ENCODE results near the gene RASSF3. TPM values are rescaled to one million over a fixed set of nuclear protein-coding genes. Genes with fewer than 3 reads are reported as not detected.
"Not testable (repeated sequence)": the region's sequence is repeated elsewhere in the genome, so short reads cannot be mapped to it uniquely, and the experiment has no call there.

Gene RASSF3, protein sequence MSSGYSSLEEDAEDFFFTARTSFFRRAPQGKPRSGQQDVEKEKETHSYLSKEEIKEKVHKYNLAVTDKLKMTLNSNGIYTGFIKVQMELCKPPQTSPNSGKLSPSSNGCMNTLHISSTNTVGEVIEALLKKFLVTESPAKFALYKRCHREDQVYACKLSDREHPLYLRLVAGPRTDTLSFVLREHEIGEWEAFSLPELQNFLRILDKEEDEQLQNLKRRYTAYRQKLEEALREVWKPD
- 11.2 TPM for total RNA-seq

DNA sequence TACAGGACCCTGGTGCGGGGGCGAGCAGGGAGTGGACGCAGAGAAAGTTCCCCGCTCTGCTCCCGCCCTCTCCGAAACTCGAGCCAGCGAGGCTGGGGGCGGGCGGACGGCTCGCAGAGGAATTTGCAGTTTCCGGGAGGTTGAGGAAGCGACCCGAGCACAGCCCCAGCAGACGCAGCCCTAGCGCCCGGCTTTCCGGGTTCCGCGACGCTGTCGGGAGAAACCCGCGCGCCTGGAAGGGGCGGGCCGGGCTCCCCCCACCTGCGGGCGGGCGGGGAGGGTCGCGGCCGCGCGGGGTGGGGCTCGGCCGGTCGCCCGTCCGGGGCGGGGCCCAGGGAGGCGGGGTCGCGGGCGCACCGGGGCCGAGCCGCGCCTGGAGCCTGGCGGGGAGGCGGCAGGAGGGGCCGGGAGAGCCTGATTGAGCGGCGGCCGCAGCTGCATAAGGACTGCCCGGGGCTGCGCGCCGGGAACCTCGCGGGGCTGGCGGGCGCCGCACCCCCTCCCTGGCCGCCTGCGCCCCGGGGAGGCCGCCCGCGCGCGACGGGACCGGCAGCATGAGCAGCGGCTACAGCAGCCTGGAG, at the start of gene RASSF3:
TSS of gene RASSF3 (plus strand) at position 417 of the 581 bp plus-strand sequence. CDS start at position 555, 138 bp downstream.
- DNase-seq (ENCODE audit: low spot score) (peak; percentile 77), ATAC-seq (peak; percentile 87)

GRCh38 chr12:64561302-64562136, 48.8 kb upstream of the RASSF3 start:
- DNase-seq (ENCODE audit: low spot score) (no peak), ATAC-seq (no peak)

DNA sequence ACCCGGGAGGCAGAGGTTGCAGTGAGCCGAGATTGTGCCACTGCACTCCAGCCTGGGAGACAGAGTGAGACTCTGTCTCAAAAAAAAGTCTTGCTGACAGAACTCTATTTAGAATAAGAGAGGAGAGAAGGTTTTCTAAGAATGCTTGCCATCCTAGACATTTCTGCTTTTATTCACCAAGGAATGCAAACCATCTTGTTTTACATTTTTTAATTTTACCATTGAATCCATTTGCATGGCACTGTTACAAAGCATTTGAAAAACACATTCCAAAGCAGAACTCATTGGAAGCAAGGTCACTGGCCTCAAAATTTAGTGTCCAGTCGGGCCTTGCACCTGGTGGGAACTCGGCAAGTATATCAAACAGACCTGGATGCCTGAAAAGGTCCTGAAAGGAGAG, 44.2 kb upstream of the RASSF3 start:
- DNase-seq (ENCODE audit: low spot score) (no peak), ATAC-seq (no peak)

DNA sequence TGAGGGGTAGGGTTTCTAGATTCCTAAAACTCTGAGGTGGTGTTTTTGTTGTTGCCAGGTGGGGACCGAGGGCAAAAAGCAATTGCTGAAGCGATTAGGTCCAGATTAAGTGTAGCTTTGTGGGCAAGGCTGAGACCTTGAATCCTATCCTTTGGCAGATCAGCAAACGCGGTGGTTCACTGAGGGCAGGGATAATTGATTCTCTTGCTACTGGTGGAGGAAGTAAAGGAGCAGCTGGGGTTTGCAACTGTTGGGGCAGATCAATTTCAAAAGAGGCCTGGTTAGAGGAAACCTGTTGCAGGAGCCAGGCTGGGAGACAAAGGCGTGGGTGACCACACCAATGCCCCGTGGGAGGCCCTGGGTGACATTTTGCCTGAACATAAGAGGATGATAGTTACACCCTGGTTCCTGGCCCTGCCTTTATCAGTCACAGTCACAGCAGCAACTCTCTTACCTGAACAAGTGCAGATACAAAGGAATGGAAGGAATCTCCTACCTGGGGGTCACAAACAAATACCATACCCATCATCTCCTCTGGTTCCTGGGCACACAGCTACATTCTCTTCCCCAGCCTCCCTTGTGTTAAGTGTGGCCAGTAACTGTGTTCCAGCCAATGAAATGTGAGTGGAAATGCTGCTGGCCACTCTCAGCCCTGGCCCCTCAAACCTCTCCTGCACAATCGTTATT, 43.3 kb upstream of the RASSF3 start:
- ATAC-seq (no peak), DNase-seq (ENCODE audit: low spot score) (no peak)

- no peak for DNase-seq (ENCODE audit: low spot score)
- ATAC-seq = no peak
Observed at GRCh38 chr12:64567570-64567969, 42.7 kb upstream of the RASSF3 start.

GRCh38 chr12:64568298-64568697, 42.0 kb upstream of the RASSF3 start:
- DNase-seq (ENCODE audit: low spot score) (no peak), ATAC-seq (no peak)

GRCh38 chr12:64569923-64570691, 40.2 kb upstream of the RASSF3 start:
- DNase-seq (ENCODE audit: low spot score) (no peak), ATAC-seq (no peak)

DNA sequence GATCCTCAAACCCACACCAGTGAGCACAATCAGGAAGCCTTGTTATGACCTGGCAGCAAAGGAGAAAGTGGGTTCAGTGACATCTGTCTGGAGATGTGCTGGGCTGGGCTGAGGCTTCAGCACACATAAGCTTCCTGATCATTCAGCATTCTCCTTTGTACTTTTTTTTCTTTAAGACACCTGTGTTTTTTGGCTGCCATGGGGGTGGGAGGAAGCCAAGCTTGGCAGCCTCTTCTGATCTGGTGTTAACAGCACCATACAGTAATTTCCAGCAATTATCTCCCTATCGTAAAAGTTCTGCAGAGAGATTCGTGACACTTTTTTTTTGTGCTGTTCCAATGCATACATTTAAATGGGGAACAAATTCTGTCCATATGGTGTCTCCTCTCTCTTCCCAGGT, 38.9 kb upstream of the RASSF3 start:
- DNase-seq (ENCODE audit: low spot score) = no peak

GRCh38 chr12:64572241-64572640, 38.1 kb upstream of the RASSF3 start:
- ATAC-seq (no peak), DNase-seq (ENCODE audit: low spot score) (no peak)

More for the DNA sequence above, 38.9 kb upstream of the RASSF3 start:
- ATAC-seq = no peak

DNA sequence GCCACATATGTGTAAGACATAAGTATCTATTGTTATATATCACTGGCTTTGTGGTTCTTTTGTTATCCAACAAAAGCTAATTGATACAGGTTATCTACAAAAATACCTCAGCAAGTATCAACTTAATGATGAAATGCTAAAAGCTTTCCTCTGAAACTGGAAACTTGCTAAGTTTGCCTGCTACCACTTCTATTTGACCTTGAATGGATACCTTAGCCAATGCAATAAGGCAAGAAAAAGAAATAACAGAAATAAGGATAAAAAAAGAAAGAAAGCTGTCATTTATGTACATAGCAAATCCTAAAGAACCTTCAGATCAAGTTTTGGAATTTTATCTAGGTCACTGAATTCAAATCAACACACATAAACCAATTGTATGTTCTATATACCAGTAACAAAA, 35.5 kb upstream of the RASSF3 start:
- ATAC-seq = no peak
- DNase-seq (ENCODE audit: low spot score) = no peak

DNA sequence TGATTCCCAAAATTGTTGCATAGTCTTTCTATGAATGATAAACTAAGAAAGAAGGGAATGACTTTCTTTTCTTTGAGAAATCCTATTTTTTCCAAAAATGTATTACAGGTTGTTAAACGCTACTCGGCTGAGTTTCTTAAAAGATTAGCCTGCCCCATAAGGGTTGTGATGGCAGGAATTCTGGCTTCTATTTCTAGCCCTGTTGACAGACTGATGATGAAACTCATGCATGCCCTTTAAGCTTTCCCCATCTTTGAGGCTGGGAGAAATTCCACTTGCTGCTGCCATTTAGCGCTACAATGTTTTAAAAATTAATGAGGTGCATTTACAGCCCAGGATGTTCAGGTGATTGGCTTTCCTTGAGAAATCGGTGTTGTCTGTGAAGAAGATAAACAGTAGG, 33.2 kb upstream of the RASSF3 start:
- ATAC-seq = no peak

DNA sequence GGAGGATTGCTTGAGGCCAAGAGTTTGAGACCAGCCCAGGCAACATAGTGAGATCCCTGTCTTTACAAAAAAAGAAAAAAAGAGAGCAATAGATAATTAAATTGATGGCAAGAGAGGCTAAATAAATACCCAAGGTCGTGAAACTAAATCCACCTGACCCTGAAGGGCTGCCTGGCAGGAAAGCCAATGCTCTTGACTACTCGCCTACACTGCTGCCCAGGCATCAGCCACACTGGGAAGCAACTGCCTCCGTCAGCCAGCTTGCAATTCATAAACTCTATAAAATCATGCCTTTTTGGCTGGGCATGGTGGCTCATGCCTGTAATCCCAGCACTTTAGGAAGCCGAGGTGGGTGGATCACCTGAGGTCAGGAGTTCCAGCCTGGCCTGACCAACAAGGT, 31.7 kb upstream of the RASSF3 start:
- no peak for DNase-seq (ENCODE audit: low spot score)
- no peak for ATAC-seq

More for the DNA sequence above, 33.2 kb upstream of the RASSF3 start:
- DNase-seq (ENCODE audit: low spot score) = no peak

DNA sequence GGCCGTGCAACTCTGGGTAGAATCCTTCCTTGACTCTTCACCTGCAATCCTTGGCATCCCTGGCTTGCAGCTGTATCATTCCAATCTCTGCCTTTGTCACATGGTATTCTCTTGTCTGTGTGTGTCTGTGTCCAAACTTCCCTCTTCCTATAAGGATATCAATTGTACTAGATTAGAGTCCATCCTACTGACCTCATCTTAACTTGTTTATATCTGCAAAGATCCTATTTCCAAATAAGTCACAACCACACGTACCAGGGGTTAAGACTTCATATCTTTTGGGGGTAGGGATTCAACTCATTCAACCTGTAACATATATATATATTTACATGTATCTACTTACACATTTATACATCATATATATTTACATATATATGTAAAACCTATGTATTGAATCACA, 29.6 kb upstream of the RASSF3 start:
- DNase-seq (ENCODE audit: low spot score) (no peak), ATAC-seq (no peak)

- DNase-seq (ENCODE audit: low spot score) = no peak
Observed at GRCh38 chr12:64582114-64582513, 28.2 kb upstream of the RASSF3 start.

DNA sequence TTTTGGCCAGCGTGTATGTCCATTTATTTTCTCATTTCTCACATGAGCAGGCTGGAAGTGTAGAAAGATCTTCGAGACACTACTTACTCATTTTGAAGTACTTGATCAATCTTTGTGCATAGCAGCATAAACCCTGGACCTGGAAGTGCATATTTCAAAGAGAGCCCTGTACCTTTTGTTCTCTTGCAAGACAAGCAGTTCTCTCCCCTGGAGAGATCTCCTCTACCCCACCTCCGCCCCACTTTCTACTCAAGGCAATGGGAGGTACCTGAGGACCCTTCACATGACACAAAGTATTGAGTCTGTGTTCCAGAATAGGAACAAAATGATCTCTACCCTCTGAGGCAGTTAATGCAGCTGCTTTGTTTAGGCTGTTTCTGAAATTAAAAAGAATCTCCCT, 27.4 kb upstream of the RASSF3 start:
- no peak for DNase-seq (ENCODE audit: low spot score)
- ATAC-seq = no peak

More at GRCh38 chr12:64582114-64582513, 28.2 kb upstream of the RASSF3 start:
- no peak for ATAC-seq

- not testable (repeated sequence) for DNase-seq (ENCODE audit: low spot score); ATAC-seq
Observed at GRCh38 chr12:64583395-64583770, 26.9 kb upstream of the RASSF3 start.

GRCh38 chr12:64583771-64584421, 26.4 kb upstream of the RASSF3 start:
- ATAC-seq = no peak
- no peak for DNase-seq (ENCODE audit: low spot score)

DNA sequence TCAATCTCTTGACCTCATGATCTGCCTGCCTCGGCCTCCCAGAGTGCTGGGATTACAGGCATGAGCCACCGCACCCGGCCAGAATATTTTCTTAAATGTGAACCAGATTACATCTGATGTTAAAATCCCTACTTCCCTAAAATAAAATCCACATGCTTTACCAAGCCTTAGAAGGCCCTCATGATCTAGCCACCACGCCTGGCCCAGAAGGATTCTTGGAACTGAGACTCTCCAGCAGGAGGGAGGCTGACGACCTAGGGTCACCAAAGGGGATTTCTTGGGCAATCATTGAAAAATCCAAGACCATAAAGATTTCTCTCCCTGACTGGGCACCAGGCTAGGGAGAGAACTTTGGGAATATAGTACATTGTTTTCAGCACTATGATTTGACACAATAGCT, 25.2 kb upstream of the RASSF3 start:
- ATAC-seq (no peak), DNase-seq (ENCODE audit: low spot score) (no peak)

DNA sequence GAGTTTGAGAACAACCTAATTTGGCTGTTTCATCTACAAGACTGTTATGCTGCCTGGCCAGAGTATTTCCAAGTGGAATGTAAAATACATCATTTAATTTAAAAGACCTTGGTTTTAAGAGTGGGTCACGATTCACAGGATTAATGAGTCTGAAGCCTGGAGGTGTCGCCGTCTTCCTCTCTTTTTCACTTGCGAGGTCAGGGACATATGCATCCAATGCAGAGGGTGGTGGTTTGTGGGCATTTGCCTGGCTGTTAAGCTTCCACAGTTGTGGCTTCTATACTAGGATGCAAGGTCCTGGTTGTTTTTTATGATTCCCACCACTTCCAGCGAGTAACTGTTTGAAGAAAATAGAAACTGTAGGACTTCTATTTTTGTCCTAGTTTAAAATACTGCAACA, 22.8 kb upstream of the RASSF3 start:
- no peak for ATAC-seq
- DNase-seq (ENCODE audit: low spot score) = no peak

DNA sequence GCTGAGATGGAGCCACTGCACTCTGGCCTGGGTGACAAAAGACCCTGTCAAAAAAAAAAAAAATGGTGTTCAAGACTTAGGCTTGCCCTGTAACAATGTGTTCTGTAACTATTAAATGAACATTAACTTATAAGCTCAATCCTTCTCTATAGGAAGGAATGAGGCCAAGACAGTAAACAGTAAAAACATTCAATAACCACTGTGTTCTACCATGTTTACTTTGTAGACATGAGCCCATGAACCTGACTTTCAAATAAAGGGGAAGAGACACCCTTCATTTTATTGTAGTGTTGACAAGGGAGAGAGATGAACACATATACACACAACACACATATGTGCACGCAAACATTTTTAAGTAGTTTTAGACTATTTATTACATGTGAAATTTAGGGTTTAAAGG, 20.1 kb upstream of the RASSF3 start:
- no peak for ATAC-seq
- no peak for DNase-seq (ENCODE audit: low spot score)
